Inflammatory macrophage (primary cell): ENCODE measurements around the gene MRPL41.
"Not testable (repeated sequence)": the region's sequence is repeated elsewhere in the genome, so short reads cannot be mapped to it uniquely, and the experiment has no call there.

Experiments
- DNase-seq, 2 donors: peaks; one replicate each; pipeline ENCODE4 v3.0.0-alpha.2; 2020 to 2022
- total RNA-seq, 18 experiments: gene quantifications; one replicate each; lab custom pipeline; 2026; ENCODE audit warnings: mixed read lengths in 6 of 18, inconsistent platforms in 2 of 18; lab: John Stamatoyannopoulos, UW

The MRPL41 gene
- 11.6 to 49.1 (median 24.8) reads per million in 18 experiments for total RNA-seq

GRCh38 chr9:137551264-137552021 lies at the start of gene MRPL41:
Gene MRPL41 (plus strand): TSS chr9:137551879. CDS start chr9:137552082, 203 bp downstream.
- DNase-seq: peak; percentile 89 to 92

GRCh38 chr9:137502008-137502911 lies 49.4 kb upstream of the MRPL41 start:
- no peak for DNase-seq

- DNase-seq: no peak
These were observed 47.3 kb upstream of the MRPL41 start for GRCh38 chr9:137504432-137504777.

- DNase-seq: no peak
These were observed 46.1 kb upstream of the MRPL41 start for GRCh38 chr9:137505421-137506140.

- DNase-seq: no peak
These were observed 45.4 kb upstream of the MRPL41 start for GRCh38 chr9:137506274-137506673.

- no peak for DNase-seq
These were observed 44.9 kb upstream of the MRPL41 start for GRCh38 chr9:137506702-137507171.

GRCh38 chr9:137509198-137509597 lies 42.5 kb upstream of the MRPL41 start:
- DNase-seq: no peak

- DNase-seq: not testable (repeated sequence)
These were observed 40.6 kb upstream of the MRPL41 start for GRCh38 chr9:137511126-137511525.

GRCh38 chr9:137511758-137512463 lies 39.8 kb upstream of the MRPL41 start:
- DNase-seq: no peak

GRCh38 chr9:137513136-137513535 lies 38.5 kb upstream of the MRPL41 start:
- DNase-seq: not testable (repeated sequence)

GRCh38 chr9:137513801-137514570 lies 37.7 kb upstream of the MRPL41 start:
- DNase-seq: not testable (repeated sequence)

GRCh38 chr9:137514691-137515337 lies 36.9 kb upstream of the MRPL41 start:
- DNase-seq: no peak

- no peak for DNase-seq
These were observed 36.3 kb upstream of the MRPL41 start for GRCh38 chr9:137515338-137515724.

GRCh38 chr9:137516144-137516917 lies 35.3 kb upstream of the MRPL41 start:
- DNase-seq: no peak

- not testable (repeated sequence) for DNase-seq
These were observed 32.8 kb upstream of the MRPL41 start for GRCh38 chr9:137518661-137519459.

GRCh38 chr9:137519553-137519952 lies 32.1 kb upstream of the MRPL41 start:
- DNase-seq: no peak

GRCh38 chr9:137520614-137521404 lies 30.9 kb upstream of the MRPL41 start:
- DNase-seq: no peak

GRCh38 chr9:137521405-137521985 lies 30.2 kb upstream of the MRPL41 start:
- DNase-seq: no peak
